ENCODE measurements around the gene NAT10.

The NAT10 gene

GRCh38 chr11:34192481-34193401 lies 87.3 kb downstream of the NAT10 start:
- Mint-ChIP-seq H3K4me3 (no peak overlapping the region), H3K4me1 (ENCODE audit: low read depth) (peaks cover 6% of the 10 kb centered on the region), H3K27ac (no peak overlapping the region), H3K27me3 (peaks cover 3% of the 10 kb centered on the region), H3K36me3 (ENCODE audit: low read depth) (no peaks in the 10 kb centered on the region), H3K9me3 (no peaks in the 10 kb centered on the region)

- Mint-ChIP-seq H3K4me1 (ENCODE audit: low read depth) (peaks cover 11% of the 10 kb centered on the region), H3K27ac (no peak overlapping the region), H3K36me3 (ENCODE audit: low read depth) (no peaks in the 10 kb centered on the region), H3K4me3 (no peak overlapping the region), H3K27me3 (peaks cover under 1% of the 10 kb centered on the region), H3K9me3 (no peaks in the 10 kb centered on the region)
Measured at GRCh38 chr11:34194576-34195335, 89.3 kb downstream of the NAT10 start.
